SH-SY5Y (cell line): ENCODE results near the gene ELFN2.

Experiments used
- GATA2 ChIP-seq: IDR thresholded peaks from 2 replicates; pipeline ENCODE4 v1.6.1; 2011; ENCODE audit warnings: mild to moderate bottlenecking, low read depth, low read length
- GATA3 ChIP-seq: IDR thresholded peaks from 2 replicates; pipeline ENCODE4 v1.6.1; 2011; ENCODE audit warnings: low read depth, mild to moderate bottlenecking, low read length, moderate library complexity

GRCh38 chr22:37328017-37328416, 99.3 kb downstream of the ELFN2 start:
- TF ChIP-seq GATA2 (no peak), GATA3 (no peak)
